HG02852 (cell line): ENCODE measurements around the gene C9orf152.
A peak's percentile ranks its signal among the peaks of the same experiment; 100 is the strongest.

ENCODE experiments used
- ATAC-seq: cut with Tn5 transposase; IDR thresholded peaks from one replicate; pipeline ENCODE4 v1.9.1; 2021; ENCODE audit warnings: mild to moderate bottlenecking, moderate library complexity; ENCODE audit not compliant: unreplicated experiment

Gene C9orf152

DNA sequence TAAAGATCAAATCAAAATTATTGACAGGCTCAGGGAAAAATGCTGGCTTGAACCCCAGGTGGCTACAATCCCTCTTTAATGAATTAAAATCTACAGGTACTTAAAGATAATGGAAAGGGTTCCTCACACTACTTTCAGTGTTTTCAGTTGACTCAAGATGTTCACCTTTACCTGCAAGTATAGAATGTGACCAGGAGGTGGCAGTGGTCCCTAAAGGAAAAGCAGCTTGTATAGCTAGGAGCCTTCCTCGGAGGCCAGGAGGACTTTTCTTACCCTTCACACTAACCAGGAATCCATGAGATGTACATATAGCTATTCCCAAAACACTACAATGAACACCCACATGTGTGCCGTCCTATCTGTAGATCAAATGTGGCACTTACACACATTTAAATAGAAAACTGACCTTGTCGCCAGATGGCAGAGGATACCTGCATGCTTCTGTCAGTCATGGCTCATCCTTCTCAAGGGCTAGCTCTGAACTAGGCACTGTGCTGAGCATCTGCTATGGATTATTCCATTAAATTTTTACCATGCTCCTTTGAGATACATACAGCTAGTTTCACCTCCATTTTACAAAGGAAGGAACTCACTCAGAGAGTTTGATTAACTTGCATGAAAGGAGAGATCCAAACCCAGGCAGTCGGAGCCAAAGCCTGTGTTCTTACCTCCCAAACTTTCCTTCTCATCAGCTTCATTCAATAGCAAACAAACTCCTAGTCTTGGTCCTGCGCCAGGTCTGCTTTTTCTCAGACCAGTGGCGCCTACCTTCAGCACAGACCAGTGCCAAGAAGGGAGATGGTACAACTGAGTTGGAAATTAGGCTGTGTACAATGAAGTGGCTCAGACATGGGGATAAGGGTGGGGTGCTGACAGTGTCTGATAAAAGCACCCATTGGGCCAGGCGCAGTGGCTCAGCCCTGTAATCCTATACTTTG is 24.5 kb downstream of the C9orf152 start:
- ATAC-seq, result peak; percentile 80

GRCh38 chr9:110180511-110181434 is 27.2 kb downstream of the C9orf152 start:
- no peak for ATAC-seq

- ATAC-seq, result no peak
Measured at GRCh38 chr9:110179734-110180133, 28.2 kb downstream of the C9orf152 start.

- no peak for ATAC-seq
Measured at GRCh38 chr9:110178281-110178680, 29.7 kb downstream of the C9orf152 start.

GRCh38 chr9:110175275-110175968 is 32.5 kb downstream of the C9orf152 start:
- no peak for ATAC-seq

- ATAC-seq, result no peak
Measured at GRCh38 chr9:110173322-110173642, 34.7 kb downstream of the C9orf152 start.

GRCh38 chr9:110170357-110171257 is 37.4 kb downstream of the C9orf152 start:
- ATAC-seq, result no peak

DNA sequence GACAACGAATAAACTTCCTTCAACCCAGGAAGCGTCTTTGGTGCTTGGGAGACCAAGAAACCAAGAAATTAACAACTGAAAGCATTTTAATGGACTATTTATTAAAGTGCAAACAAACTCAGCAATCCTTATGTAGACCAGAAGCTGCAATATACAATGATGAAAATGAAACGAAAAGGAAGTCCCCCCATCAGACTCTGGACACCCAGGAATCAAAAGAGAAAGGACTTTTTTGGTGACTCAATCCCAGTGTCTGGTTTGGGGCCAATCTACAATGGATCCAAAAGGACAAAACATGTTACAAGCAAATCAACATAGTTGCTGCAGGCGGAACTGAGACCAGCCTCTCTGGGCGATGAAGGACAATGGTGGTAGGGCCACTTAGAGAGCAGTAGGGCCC is 39.5 kb downstream of the C9orf152 start:
- ATAC-seq, result no peak

DNA sequence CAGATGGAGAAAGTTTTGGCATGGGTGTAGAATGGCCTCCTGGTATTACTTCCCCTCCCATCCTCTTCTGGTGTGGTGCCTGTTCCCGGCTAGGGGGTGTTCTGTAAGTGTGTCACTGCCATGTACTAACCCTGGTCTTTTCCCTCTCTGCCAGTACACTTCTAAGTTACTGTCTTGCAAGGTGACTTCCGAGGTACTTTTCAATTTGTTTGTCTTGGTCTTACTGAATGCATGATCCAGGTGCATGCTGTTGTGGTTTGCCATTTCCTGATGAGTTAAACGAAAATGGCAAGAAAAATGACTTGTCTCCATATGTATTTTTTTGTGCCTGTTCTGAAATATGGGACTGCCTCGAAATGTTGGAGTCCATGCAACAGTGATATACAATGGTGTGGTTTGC is 46.0 kb downstream of the C9orf152 start:
- ATAC-seq, result peak; percentile 59

DNA sequence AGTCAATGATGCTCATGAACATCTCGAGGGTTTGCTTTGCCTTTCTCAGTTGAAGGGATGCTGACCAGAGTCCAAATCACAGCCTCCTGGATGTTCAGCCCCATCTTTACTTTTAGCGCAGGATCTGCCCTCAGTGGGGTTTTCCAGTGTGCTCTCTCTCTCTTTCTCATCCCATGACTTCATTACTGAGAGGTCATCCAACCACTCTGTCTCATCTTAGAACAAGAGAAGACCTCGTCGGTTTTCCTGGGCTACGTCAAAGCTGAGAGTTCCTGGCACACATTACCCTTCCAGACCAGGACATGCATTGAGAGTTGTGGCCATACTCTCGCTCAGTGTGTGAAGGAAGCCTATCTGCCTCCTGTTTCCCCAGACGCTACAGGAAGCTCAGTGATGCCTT is 47.3 kb downstream of the C9orf152 start:
- no peak for ATAC-seq

DNA sequence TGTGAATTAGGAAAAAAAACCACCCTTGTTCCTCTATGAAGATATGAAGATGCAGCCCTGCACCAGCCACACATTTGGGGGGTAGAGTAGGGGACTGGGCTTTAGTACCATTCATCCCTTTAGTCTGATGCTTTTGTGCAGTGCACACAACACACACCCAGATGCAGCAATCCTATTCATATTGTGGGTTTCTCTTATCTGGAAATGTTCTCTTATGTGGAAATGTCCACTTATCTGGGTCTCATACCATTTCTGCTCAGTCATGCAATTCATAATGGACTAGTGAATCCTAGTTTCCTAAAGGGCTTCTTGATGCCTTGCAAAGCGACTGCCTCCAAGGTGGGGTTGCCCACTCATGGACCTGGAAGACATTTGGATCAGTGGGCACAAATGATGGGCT is 47.8 kb downstream of the C9orf152 start:
- no peak for ATAC-seq

- no peak for ATAC-seq
Measured at GRCh38 chr9:110157823-110158664, 49.9 kb downstream of the C9orf152 start.

- peak; percentile 78 for ATAC-seq
Measured at GRCh38 chr9:110156902-110157301, 51.1 kb downstream of the C9orf152 start.

GRCh38 chr9:110156416-110156815 is 51.5 kb downstream of the C9orf152 start:
- peak; percentile 8 for ATAC-seq

GRCh38 chr9:110155751-110156150 is 52.2 kb downstream of the C9orf152 start:
- no peak for ATAC-seq

GRCh38 chr9:110153431-110153830 is 54.5 kb downstream of the C9orf152 start:
- no peak for ATAC-seq

GRCh38 chr9:110152704-110153374 is 55.1 kb downstream of the C9orf152 start:
- no peak for ATAC-seq
